ENCODE results near the gene SLC25A30.

GRCh38 chr13:45369116-45369515, 49.1 kb downstream of the SLC25A30 start:
- TF ChIP-seq, protein P1, sequence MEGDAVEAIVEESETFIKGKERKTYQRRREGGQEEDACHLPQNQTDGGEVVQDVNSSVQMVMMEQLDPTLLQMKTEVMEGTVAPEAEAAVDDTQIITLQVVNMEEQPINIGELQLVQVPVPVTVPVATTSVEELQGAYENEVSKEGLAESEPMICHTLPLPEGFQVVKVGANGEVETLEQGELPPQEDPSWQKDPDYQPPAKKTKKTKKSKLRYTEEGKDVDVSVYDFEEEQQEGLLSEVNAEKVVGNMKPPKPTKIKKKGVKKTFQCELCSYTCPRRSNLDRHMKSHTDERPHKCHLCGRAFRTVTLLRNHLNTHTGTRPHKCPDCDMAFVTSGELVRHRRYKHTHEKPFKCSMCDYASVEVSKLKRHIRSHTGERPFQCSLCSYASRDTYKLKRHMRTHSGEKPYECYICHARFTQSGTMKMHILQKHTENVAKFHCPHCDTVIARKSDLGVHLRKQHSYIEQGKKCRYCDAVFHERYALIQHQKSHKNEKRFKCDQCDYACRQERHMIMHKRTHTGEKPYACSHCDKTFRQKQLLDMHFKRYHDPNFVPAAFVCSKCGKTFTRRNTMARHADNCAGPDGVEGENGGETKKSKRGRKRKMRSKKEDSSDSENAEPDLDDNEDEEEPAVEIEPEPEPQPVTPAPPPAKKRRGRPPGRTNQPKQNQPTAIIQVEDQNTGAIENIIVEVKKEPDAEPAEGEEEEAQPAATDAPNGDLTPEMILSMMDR (IDR thresholded peaks at IDR 0.05; ENCODE audit: insufficient read depth, low read length, poor library complexity, severe bottlenecking), result no peak
- no peak for TF ChIP-seq EZH2phosphoT487 (conservative IDR thresholded peaks at IDR 0.05; ENCODE audit: low read length)
